Measurements from ENCODE around the gene TTLL6.
A peak's percentile ranks its signal among the peaks of the same experiment; 100 is the strongest.

Gene TTLL6

GRCh38 chr17:48725004-48725287 lies 92.1 kb downstream of the TTLL6 start:
- Histone ChIP-seq H3K4me3 (no peak overlapping the region), H3K9me3 (no peaks in the 10 kb centered on the region), H3K4me1 (peaks cover 12% of the 10 kb centered on the region), H3K27me3 (ENCODE audit: low read depth) (no peaks in the 10 kb centered on the region), H3K36me3 (replicated peaks) (no peaks in the 10 kb centered on the region)
- in situ Hi-C loops (cut with MboI; ENCODE audit: low sequenced_read_pairs), result loop anchor here (5.0 kb wide), 1 partner anchor 62 kb away; no protein-coding TSS in a partner anchor
- DNase-seq (ENCODE audit: low spot score in 2 of 2), result no peak

GRCh38 chr17:48724251-48725003 lies 92.6 kb downstream of the TTLL6 start:
- no peak overlapping the region for H3K4me3 ChIP-seq
- H3K36me3 ChIP-seq (replicated peaks), result no peaks in the 10 kb centered on the region
- in situ Hi-C loops (cut with MboI; ENCODE audit: low sequenced_read_pairs), result loop anchor here (5.0 kb wide), 1 partner anchor 63 kb away; no protein-coding TSS in a partner anchor
- DNase-seq (ENCODE audit: low spot score in 2 of 2), result peak; percentile 49 to 92
- H3K9me3 ChIP-seq, result no peaks in the 10 kb centered on the region; the same call in 1 of the 2 replicates
- no peaks in the 10 kb centered on the region for H3K27me3 ChIP-seq (ENCODE audit: low read depth)
- peaks cover 7% of the 10 kb centered on the region for H3K4me1 ChIP-seq

DNA sequence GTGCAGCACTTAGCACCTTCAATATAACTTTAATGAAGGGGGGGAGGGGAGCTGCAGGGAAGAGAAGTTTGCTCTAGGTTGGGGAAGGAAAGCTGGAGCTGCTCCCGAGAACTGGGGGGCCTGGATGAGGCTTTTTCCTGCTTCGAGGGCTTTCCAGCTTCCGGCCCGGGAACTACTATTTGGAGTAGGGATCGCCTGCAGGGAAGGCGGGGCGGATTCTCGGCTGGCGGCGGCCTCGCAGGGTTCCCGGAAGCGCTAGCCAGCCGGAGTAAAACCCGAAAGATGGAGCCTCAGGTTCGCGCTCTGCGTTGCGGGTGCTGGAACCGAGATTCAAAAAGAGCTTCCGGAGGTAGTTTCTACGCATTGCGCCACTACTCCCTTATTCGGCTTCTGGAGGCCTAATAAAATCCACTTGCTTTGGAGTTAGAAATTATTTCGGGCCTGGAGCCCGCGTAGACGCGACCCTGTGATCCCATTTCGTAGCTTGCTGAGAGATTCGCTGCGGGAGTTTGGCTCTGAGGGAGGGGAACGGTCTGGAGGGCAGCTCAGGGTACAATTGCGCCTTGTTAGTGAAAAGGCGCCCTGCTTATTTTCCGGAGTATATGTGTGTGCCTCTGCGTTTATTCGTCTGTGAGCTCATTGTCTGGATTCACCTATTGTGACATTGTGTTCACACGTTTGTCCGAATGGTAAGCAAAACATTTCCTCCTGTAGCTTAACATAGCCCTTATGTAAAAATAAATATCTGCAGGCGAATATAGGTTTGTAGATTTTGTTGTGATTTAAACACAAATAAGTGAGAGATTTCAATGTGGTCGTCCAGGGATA lies 93.4 kb downstream of the TTLL6 start:
- Histone ChIP-seq H3K9me3 (no peaks in the 10 kb centered on the region; the same call in 1 of the 2 replicates), H3K4me3 (no peak overlapping the region), H3K36me3 (replicated peaks) (no peaks in the 10 kb centered on the region), H3K27me3 (ENCODE audit: low read depth) (no peaks in the 10 kb centered on the region), H3K4me1 (peaks cover 5% of the 10 kb centered on the region)
- DNase-seq (ENCODE audit: low spot score in 2 of 2), result no peak
- in situ Hi-C loops (cut with MboI; ENCODE audit: low sequenced_read_pairs), result no loop called here

DNA sequence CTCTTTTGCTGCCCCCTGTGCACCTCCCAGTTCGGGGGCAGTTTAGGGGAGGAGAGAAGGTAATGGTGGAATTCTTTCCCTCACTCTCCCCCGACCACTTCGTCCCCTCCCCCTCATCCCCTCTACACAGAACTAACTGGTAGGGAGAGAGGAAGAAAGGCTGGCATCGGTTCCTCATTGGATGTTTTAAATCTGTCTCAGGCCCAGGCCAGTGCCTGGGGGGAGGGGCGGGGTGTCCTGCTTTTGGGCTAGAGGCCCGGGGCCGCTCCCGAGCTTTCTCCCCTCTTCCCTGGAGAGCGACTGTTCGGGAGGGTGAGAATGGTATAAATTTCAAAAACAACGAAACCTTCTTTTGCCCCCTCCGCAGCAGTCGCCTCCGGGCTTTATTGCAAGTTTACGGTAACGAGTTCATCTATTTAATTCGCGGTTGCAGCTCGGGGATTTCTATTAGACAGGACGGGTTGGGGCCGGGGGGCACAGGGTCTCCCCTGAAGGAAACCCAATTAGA lies 94.1 kb downstream of the TTLL6 start, which contains the start of gene PRAC2:
Gene PRAC2, plus strand, starts transcription at position 271 of the 508 bp plus-strand sequence. CDS start 1,226 bp downstream, outside the sequence.
- no peak for DNase-seq (ENCODE audit: low spot score in 2 of 2)
- in situ Hi-C loops (cut with MboI; ENCODE audit: low sequenced_read_pairs), result no loop called here
- H3K4me1 ChIP-seq, result peaks cover 5% of the 10 kb centered on the region
- no peak within 1 kb of the TSS for H3K4me3 ChIP-seq
- H3K27me3 ChIP-seq (ENCODE audit: low read depth), result no peaks in the 10 kb centered on the region
- H3K9me3 ChIP-seq, result no peaks in the 10 kb centered on the region; the same call in 1 of the 2 replicates
- no peaks in the 10 kb centered on the region for H3K36me3 ChIP-seq (replicated peaks)

DNA sequence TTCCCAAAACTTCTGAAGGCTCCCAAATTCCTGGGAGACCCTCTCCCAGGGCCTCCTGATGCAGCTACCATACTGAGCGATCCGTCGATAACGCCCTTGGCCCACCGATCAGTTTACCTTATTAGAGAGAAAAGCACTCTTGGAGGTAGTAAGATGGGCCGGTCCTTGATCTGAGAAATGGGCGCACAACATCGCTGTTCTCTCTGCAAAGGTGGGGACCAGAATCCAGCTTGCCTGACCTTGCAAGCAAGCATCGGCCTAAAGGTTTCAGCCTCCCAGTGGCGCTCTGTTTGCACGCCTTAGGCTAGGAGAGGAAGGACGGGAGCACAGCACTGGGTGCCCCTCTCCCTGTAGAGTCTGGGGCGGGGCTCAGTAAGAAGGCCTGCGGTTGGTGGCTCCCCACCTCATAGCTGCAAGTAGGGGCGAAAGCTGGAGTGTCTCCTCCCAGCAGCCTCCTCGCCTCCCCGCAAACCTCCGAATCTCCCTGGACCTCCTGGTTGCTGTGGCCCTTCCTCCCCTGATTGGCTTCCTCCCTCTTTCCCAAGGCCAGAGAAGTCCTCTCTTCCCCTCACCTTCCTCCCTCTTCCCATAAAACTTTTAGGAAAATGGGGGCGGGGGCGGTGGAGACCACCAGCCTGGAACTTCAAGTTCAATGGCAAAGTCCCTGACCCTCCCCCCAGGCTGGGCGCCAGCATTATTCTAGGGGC lies 94.7 kb downstream of the TTLL6 start, which contains the start of gene PRAC1:
Gene PRAC1, minus strand, starts transcription at position 318 of the 707 bp plus-strand sequence. Its CDS starts 126 bp downstream, at position 192.
- no peaks in the 10 kb centered on the region; the same call in none of the 2 replicates for H3K4me1 ChIP-seq
- H3K27me3 ChIP-seq (ENCODE audit: low read depth), result no peaks in the 10 kb centered on the region
- in situ Hi-C loops (cut with MboI; ENCODE audit: low sequenced_read_pairs), result no loop called here
- DNase-seq (ENCODE audit: low spot score in 2 of 2), result no peak
- no peaks in the 10 kb centered on the region; the same call in 1 of the 2 replicates for H3K9me3 ChIP-seq
- H3K36me3 ChIP-seq (replicated peaks), result no peaks in the 10 kb centered on the region
- no peak within 1 kb of the TSS for H3K4me3 ChIP-seq

GRCh38 chr17:48721009-48721402 lies 96.0 kb downstream of the TTLL6 start:
- Histone ChIP-seq H3K36me3 (replicated peaks) (no peaks in the 10 kb centered on the region), H3K4me1 (no peaks in the 10 kb centered on the region), H3K4me3 (no peak overlapping the region), H3K9me3 (no peaks in the 10 kb centered on the region; the same call in 1 of the 2 replicates), H3K27me3 (ENCODE audit: low read depth) (no peaks in the 10 kb centered on the region)
- DNase-seq (ENCODE audit: low spot score in 2 of 2), result no peak
- in situ Hi-C loops (cut with MboI; ENCODE audit: low sequenced_read_pairs), result no loop called here

GRCh38 chr17:48720266-48721008 lies 96.6 kb downstream of the TTLL6 start:
- Histone ChIP-seq H3K4me1 (peaks cover under 1% of the 10 kb centered on the region; the same call in 1 of the 2 replicates), H3K4me3 (no peak overlapping the region)
- in situ Hi-C loops (cut with MboI; ENCODE audit: low sequenced_read_pairs), result no loop called here

GRCh38 chr17:48719642-48720265 lies 97.3 kb downstream of the TTLL6 start:
- H3K4me3 ChIP-seq, result no peak overlapping the region
- no peaks in the 10 kb centered on the region for H3K27me3 ChIP-seq (ENCODE audit: low read depth)
- H3K4me1 ChIP-seq, result peaks cover 4% of the 10 kb centered on the region; the same call in 1 of the 2 replicates
- no peaks in the 10 kb centered on the region for H3K36me3 ChIP-seq (replicated peaks)
- no peak for DNase-seq (ENCODE audit: low spot score in 2 of 2)
- no peaks in the 10 kb centered on the region; the same call in 1 of the 2 replicates for H3K9me3 ChIP-seq
- in situ Hi-C loops (cut with MboI; ENCODE audit: low sequenced_read_pairs), result no loop called here

More at GRCh38 chr17:48720266-48721008, 96.6 kb downstream of the TTLL6 start:
- Histone ChIP-seq H3K36me3 (replicated peaks) (no peaks in the 10 kb centered on the region), H3K27me3 (ENCODE audit: low read depth) (no peaks in the 10 kb centered on the region), H3K9me3 (no peaks in the 10 kb centered on the region; the same call in 1 of the 2 replicates)
- no peak for DNase-seq (ENCODE audit: low spot score in 2 of 2)

DNA sequence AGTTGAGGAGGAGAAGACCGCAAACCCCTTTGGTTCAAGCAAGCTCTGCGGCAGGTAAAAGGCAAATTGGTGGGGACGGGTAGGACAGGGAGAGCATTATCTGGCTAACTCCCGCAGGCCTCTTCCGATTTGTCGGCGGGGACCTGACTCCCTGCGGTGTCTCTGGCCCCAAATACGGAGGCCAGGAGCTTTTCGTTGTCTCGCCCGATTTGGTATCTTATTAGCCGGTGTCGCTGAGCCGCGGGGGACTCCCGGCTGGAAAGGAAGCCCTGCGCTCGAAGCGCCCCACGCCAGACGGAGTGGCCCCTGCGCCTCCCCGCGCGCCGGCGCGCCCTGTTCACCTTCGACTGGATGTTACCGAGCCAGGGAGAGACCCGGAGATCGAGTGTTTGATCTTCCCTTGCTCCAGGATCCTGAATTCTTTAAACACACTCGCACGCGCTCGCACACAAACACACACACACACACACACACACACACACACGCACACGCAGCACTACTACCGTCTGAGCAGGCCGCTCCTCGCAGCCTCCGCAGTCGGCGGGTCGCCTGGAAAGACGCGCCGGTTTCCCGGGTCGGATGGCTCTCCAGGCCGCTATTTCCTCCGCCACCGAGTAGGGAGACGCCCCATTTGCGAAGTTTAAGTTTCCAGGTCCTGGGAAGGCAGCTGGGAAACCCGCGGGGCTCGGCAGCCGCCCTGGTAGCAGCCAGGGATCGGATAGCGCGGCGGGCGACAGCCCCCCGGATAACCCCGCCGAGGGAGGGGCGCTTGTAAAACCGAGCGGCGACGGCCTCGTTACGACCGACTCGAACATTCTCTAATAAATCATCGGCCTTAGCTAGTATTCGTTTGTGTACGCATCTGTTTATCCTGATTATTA lies 98.0 kb downstream of the TTLL6 start:
- DNase-seq (ENCODE audit: low spot score in 2 of 2), result no peak
- Histone ChIP-seq H3K36me3 (replicated peaks) (no peaks in the 10 kb centered on the region), H3K4me3 (no peak overlapping the region), H3K9me3 (no peaks in the 10 kb centered on the region; the same call in 1 of the 2 replicates), H3K27me3 (ENCODE audit: low read depth) (no peaks in the 10 kb centered on the region), H3K4me1 (peaks cover 4% of the 10 kb centered on the region; the same call in 1 of the 2 replicates)
- in situ Hi-C loops (cut with MboI; ENCODE audit: low sequenced_read_pairs), result no loop called here

GRCh38 chr17:48718227-48718760 lies 98.7 kb downstream of the TTLL6 start:
- no peak for DNase-seq (ENCODE audit: low spot score in 2 of 2)
- no peaks in the 10 kb centered on the region; the same call in 1 of the 2 replicates for H3K9me3 ChIP-seq
- no peak overlapping the region for H3K4me3 ChIP-seq
- no peaks in the 10 kb centered on the region for H3K36me3 ChIP-seq (replicated peaks)
- H3K27me3 ChIP-seq (ENCODE audit: low read depth), result no peaks in the 10 kb centered on the region
- in situ Hi-C loops (cut with MboI; ENCODE audit: low sequenced_read_pairs), result no loop called here
- peaks cover 4% of the 10 kb centered on the region; the same call in 1 of the 2 replicates for H3K4me1 ChIP-seq

GRCh38 chr17:48717367-48718226 lies 99.4 kb downstream of the TTLL6 start:
- Histone ChIP-seq H3K27me3 (ENCODE audit: low read depth) (no peaks in the 10 kb centered on the region), H3K9me3 (no peaks in the 10 kb centered on the region; the same call in 1 of the 2 replicates), H3K4me1 (peaks cover 4% of the 10 kb centered on the region; the same call in 1 of the 2 replicates), H3K36me3 (replicated peaks) (no peaks in the 10 kb centered on the region), H3K4me3 (no peak overlapping the region)
- in situ Hi-C loops (cut with MboI; ENCODE audit: low sequenced_read_pairs), result no loop called here
- DNase-seq (ENCODE audit: low spot score in 2 of 2), result no peak

All from HAP-1 (cell line).